GM19043 (cell line): ENCODE measurements around the gene APBA2.

Experiments
- ATAC-seq: cut with Tn5 transposase; IDR thresholded peaks from one replicate; pipeline ENCODE4 v1.9.1; 2021; ENCODE audit warnings: low read depth; ENCODE audit not compliant: unreplicated experiment

The APBA2 gene

DNA sequence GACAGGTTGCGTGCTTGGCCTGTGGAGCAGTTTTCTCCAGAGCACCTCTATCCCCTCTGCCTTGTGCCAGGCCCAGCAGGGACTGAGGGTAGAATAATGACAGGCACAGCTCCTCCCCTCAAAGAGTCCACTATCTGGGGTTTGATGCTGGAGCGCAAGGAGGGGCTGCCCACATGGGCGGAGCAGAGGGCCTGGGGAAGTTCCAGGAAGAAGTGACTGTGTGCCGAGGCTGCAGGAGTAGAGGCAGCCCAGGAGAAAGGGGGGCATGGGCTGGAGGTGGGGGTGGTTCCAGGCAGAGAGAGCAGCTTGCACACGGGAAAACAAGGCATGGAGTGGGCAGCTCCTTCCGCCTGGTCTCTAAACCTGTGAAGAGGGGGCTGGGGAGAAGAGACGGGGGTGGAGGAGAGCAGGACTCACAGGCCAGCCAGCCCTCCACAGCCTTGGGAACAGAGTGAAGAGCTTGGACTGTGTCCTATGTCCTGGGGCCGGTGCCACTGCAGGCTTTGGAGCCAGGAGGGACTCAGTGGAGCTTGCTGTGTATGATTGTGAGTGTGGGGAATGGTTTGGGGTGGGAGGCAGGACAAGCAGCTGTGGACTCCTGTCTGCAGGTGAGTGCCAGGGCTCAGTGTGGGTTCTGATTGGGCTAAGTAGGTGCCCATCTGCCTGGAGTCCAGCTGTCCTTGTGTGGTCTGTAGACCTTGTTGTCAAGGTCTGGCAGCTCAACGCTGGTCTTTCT is 48.1 kb downstream of the APBA2 start:
- no peak for ATAC-seq

DNA sequence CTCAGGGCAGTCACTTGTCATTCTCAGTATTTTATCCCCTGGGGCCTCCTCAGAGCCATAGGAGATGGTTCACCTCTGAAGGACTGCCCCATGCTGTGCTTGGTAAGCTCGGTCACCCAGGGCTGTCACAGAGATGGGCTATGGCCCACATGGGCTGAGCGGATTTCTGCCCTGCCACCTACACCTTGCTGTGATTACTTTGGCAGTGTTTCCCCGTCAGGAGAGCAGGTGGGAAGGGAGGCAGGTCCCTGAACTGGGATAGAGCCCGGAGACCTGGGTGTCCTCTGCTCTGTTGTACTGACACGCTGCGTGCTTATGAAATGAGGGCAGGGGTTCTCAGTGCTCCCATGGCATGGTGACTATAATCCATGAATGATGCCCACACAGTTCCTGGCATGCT is 48.9 kb downstream of the APBA2 start:
- no peak for ATAC-seq

DNA sequence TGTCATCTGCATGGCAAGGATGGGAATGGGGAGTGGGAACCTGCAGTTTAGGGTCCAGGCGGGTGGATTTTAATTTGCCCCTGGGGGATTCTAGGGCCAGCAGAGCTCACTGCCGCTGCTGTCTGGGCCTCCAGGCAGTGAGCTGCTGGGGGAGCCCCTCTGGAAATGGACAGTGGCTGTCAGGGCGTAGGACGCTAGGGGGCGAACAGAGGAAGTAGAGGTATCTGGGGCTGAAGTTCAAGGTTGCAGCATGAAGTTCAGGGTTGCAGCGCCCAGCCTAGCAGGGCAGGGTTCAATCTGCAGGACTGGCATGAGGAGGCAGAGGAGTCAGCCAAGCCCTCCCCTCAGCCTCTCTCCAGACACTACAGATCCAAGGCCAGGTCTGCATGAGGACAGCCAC is 49.5 kb downstream of the APBA2 start:
- ATAC-seq = no peak

DNA sequence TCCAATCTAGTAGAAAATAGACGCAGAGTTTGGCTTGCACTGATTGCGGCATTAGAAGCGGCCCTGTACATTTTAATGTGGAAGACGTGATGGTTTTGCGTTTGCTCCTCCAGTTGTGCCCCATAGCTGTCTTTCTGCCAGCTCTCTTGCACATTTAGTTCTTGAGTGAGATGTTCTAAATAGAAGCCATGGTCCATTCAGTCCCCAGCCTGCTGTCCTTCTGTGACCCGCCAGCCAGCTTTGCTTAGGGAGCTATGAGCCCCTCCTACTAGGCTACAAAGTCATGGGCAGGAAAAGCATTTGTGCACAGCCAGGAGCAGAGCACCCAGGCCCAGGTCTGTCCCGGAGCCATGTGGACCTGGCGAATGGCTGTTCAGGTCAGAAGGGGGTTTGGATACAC is 50.3 kb downstream of the APBA2 start:
- no peak for ATAC-seq

DNA sequence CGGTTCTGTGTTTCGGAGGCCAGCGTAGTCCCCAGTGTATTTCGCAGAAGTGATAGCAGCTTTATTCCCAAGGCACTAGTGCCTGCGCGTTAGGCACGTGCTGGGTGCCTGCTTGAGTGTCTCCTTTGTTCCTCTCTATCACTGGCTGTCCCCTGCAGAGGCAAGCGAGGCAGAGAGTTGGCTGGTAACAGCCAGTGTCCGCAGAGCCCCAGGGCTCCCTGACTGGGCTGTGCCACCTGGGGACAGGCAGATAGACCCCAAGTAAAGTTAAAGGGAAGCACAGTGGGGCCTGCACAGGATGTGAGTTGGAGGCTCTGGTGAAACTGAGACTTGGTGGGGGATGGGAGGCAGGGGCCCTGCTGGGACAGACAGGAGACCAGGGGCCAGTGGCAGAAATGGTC is 50.7 kb downstream of the APBA2 start:
- ATAC-seq = no peak

DNA sequence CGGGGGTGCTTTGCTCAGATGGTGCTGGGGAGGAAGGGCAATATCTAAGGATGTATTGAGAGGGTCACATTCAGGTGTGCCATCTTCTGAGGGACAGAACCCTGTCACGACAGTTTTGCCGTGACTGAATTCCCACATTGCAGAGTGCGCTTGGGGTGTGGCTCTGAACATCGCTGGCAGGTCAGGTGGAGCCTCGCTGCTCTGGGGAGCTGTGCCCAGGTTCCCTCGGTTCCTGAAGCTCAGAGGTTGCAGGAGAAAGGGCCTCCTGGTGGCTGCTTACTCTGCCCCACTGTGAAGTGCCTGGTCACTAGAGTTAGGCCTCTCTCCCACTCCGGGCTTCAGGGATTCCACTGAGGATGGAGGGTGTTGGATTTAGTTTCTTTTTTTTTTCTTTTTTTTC is 51.5 kb downstream of the APBA2 start:
- no peak for ATAC-seq

DNA sequence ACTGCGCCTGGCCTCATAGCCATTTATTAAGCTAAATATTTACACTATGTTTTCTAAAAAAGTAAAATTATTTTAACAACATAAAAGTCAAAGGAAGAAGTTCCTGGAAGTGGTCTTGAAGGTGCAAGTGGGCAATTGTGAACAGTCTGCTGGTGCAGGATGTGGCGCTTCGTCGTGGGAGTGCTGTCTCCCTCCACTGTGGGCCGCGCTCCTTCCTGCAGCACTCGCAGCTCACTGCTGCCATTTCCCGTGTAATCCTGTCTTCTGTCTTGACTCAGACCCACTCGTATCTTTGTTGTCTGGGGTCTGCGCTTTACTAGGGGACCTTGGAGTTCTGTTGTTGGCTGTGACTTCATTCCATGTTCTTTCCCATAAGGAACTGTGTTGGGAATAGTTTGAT is 56.3 kb downstream of the APBA2 start:
- ATAC-seq = no peak

DNA sequence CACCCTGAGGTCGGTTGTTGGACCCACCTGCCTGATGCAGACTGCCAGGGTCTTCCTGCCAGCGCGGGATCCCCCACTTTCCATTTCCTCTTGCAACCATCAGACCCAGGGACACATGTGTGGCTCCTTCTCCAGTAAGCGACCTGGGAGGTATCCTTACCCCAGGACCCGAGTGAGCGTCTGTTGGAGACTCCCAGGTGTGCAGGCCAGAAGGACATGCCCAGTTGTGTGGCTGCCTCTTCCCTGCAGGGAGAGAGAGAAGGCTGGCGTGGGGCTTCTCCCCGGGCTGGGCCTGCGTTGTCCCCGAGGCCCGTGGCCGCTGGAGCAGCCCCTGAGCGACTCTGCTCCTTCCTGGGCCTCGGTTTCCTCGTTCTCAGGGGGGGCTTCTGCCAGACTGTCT is 56.8 kb downstream of the APBA2 start:
- ATAC-seq = no peak

DNA sequence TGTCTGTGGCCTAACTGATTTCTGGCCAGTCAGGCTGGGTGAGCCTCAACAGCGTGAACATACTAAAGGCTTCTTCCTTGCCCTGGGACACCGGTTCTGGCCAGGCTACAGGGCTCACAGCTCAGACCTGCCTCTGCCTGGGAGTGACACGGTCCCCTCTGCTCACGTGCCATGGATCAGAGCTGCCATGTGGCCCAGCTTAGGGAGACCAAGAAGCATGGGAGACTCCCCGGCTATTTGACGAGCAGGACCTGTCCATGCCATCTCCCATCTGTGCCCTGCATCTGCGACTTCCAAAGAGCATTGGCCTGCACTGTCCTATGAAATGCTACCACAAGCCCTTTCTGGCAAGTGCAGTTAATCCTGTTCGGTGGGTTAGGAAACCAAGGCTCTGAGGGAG is 57.4 kb downstream of the APBA2 start:
- ATAC-seq = no peak

DNA sequence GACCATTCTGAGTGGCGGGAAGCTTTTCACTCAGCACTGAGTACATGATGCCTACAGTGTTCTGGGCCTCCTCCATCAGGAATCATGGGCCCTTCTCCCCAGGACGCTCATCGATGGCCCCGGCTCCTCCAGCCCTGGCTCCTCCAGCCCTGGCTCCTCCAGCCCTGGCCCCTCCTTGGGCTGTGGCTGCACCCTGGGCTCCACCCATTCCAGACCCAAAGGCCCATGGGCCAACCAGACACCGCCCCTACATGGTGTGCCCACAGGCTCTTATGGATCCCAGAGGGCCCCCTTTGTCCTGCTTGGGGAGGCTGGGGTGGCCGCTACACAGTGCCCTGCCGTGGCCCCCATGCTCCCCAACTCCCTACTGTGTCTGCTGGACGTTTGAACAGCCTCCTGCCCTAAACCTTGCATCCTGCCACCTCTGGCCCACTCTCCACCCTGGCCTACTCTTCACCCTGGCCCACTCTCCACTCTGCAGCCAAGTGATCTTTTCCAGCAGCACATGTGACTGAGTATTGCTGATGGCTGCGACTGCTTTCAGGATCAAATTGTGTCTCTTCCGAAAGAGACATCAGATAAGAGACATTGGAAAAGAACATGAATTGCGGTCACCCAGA is 57.9 kb downstream of the APBA2 start:
- ATAC-seq = no peak

DNA sequence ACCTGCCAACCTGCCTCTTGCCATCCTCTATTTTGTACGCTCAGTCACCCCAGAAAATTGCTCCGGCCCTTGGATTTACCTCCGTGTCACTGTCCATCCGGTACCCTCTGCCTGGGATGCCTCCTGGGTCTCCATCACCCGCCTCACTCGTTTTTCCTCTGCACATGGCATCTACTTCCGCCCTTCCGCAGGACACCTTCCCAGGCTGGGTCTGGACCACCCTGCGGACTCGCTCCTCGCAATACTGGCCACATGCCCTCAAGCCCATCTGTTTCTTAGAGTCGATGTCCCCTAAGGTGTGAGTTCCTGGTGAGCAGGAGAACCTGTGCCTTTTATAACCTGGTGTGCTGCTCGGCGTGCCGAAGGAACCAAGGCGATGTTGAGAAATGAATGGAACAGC is 58.5 kb downstream of the APBA2 start:
- ATAC-seq = no peak

DNA sequence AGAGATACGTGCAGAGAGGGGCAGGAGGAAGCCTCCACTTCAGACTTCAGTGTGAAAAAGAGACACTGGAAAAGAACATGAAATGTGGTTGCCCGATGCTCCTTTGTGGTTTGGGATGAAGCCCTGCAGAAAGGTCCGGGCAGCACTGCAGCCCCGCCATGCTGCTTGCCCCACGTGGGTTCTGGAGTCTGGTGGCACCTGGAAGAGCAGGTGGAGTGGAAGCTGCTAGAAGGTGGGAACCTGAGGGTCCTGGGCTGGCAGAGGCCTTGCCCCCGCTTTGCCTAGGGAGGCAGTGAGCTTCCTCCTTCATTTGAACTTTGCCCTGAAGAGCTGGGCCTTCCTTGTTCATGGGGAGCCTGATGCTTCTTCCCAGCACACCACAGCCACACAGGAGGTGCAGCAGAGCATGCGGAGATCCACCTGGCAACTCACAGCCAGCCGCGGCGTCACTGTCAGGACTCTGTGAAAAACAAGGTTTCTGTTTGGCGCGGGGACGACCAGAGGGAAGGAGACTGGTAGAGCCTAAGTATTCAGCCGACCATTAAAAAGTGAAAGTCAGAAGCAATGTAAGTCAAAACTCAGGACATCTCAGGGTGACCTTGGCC is 59.0 kb downstream of the APBA2 start:
- no peak for ATAC-seq

DNA sequence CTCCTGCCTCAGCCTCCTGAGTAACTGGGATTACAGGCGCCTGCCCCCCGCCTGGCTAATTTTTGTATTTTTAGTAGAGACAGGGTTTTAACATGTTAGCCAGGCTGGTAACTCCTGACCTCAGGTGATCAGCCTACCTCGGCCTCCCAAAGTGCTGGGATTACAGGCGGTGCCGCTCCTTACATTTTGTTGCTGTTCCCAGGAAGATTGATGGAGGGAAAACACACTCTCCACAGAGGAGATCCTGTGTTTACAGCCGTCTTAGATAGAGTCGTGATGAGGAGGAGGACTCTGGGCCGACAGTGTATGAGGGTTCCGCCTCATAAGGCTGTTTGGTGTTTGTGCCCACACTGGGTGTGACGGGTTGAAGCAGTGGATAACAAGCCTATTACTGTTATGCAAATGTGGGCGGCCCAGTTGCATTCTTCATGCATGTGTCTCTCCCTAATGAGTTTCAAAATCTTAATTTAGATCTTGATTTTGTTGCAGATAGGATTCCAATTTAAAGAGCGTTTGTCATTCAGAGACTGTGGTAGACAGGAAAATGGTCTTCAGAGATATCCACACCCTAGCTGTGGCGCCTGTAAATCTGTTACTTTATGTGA is 60.0 kb downstream of the APBA2 start:
- no peak for ATAC-seq

DNA sequence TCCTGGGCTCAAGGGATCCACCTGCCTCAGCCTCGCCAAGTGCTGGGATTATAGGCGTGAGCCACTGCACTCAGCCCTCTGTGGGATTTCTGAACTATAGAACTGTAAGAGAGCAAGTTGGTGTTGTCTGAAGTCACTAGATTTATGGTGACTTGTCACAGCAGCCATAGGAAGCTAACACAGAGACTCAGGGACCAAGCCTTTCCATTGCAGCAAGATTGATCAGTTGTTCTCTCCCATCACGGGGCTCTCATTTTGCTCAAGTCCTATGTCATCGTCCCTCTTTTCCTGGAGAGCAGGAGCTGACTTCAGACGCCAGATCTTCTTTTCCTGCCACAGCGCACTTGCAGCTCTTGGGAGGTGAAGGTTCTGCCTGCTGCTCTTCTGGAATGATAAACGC is 61.0 kb downstream of the APBA2 start:
- no peak for ATAC-seq

DNA sequence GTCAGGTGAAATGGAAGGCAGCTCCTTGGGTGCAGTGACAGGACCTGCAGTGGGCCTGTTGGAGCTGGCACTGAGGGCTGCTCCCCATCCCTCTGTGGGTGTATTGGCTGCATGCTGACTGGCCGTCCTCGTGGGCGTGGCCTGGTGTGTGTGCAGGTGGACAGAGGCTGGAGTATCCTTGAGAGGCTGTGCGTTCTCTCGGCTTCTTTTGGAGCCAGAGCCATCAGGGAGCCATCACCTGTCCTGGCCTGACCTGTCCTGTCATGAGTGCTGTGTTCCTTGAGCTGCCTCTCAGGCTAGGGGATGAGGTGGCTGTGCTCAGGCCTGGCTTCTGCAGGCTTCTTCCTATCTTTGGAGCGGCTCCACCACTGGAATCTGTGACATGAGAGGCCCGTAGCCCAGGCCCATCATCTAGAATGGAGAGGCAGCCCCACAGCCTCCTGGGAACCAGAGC is 61.5 kb downstream of the APBA2 start:
- ATAC-seq = no peak

DNA sequence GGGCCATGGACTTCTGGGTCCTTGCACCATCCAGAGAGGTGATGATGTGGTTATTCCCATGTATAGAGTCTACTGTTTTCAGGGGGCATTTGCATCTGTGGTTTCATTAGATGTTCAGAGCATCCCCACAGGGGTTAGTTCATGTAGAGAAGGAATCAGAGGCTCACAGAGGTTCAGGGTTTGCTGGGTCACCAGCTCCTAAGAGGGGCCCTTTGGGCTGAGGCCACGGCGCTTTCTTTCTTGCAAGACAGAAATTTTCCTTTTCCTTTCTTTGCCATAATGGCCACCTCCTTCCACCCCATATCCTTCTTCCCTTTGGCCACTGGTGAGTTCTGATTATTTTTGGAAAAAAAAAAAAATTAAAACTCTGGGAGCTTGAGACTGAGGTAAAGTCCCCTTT is 62.3 kb downstream of the APBA2 start:
- no peak for ATAC-seq

DNA sequence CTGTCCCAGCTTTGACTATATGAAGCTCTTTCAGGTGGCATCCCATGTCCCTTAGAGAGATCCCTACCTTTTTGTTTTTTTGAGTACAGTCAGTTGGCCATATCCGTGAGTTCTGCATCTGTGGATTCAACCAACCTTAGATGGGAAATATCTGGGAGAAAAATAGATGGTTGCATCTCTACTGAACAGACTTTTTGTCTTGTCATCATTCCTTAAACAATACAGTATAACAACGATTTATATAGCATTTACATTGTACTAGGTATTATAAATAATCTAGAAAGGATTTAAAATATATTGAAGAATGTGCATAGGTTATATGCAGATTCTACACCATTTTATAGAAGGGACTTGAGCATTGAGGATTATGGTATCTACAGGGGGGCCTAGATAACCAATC is 65.1 kb downstream of the APBA2 start:
- ATAC-seq = no peak

DNA sequence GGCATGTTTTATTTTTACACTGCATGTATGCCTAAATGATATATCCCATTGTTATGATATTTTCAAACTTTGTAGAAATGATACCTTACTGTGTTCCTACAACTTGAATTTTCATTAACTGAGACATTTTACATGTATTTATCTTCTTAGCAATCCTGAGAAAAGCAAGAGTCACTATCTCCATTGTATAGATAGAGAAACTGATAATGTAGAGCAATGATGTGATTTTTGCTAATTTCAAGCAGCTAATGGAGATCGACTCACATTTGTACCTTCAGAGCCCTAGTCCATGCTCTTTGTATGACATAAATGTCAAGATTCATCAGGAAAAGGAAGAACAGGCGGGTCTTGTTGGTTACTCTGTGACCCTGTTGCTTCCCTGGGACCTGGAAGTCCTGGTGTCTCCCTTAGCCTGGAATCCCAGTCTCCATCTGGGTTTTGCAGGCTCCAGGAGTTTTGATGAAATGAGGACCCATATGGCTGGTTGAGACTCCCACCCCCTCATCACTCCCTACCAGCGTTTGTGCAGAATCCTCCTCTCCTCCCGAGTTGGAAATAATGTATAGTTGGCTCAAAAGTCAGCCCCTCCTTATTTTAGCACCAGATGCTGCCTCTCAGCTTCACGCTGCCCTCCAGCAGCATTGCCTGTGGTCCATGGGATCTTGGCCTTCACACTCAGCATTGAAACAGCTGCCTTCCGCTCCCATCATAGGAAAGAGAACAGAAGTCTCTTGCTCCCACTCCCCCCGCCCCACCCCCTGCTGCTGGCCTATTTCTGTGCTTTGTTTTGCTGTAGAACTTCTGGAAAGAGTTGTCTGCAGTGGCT is 67.1 kb downstream of the APBA2 start:
- ATAC-seq = no peak

DNA sequence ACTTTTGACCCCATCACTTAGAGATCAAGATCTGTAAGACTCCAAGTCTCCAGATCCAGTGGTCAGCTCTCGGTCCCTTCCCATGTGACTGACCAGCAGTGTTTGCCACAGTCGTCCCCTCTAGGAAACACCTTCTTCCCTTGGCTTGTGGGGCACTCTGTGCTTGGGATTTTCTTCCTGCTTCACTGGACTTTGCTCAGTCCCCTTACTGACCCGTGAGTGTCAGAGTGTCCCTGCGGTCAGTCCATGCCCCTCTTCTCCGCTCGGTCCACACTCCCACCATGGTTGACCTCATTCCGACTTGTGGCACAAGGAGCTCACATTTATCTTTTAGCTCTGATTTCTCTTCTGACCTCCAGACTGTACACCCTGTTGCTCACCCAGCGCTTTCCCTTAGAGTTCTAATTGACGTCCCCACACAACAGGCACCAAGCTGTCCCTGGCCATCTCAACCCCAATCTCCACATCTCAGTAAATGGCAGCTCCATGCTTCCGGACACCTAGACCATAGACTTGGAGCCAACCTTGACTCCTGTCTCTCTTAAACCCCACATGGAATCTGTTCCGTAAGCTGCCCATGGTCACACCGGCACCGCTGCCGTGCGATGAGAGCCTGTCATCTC is 67.9 kb downstream of the APBA2 start:
- no peak for ATAC-seq

DNA sequence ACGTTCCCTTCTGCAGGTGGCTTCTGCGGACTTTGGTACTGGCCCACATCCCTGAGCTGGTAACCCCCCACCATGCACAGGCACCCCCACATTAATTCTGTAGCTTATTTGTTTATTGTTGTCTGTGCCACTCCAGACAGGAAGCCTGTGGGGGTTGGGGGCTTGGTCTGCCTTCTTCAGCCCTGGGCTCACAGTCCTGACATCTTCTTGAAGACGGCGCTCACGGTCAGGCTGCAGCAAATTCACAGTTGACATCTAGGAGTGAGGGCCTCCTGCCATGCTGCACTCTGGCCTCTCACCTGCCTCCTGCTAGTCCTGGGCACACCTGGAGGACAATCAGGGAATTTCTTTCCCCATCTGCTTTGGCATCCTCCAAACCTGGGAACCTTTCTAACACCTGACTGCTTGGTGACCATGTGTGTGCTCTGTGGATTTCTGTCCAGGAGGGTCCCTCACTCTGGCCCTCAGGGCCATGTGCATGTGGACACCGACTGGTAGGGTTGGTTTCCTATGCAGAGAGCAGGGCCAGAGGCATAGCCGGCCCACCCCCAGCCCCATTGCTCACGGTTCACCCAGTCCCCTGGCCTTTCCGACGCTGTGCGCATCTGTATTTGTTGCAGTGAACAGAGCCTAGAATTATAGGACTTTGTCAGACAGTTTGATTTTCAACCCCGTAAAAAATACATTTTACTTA is 68.8 kb downstream of the APBA2 start:
- ATAC-seq = no peak
